ENCODE data around the gene KNDC1.

KNDC1 gene

GRCh38 chr10:133252223-133252552, 92.2 kb downstream of the KNDC1 start:
- H3K4me3 ChIP-seq (ENCODE audit: low read depth, low read length): no peak overlapping the region
- no peak for DNase-seq (ENCODE audit: low read depth, low spot score)
- CTCF ChIA-PET: no interaction called here
- POLR2A ChIA-PET: no interaction called here
- no peak for TF ChIP-seq CTCF (IDR thresholded peaks at IDR 0.05; ENCODE audit: insufficient read depth, low read length, missing control alignments)

GRCh38 chr10:133253361-133253955, 93.4 kb downstream of the KNDC1 start:
- DNase-seq (ENCODE audit: low read depth, low spot score): no peak
- ChIA-PET POLR2A (no interaction called here), CTCF (no interaction called here)
- TF ChIP-seq CTCF (IDR thresholded peaks at IDR 0.05; ENCODE audit: insufficient read depth, low read length, missing control alignments): no peak
- no peak overlapping the region for H3K4me3 ChIP-seq (ENCODE audit: low read depth, low read length)

- POLR2A ChIA-PET: no interaction called here
- CTCF ChIA-PET: no interaction called here
- no peak overlapping the region for H3K4me3 ChIP-seq (ENCODE audit: low read depth, low read length)
- no peak for DNase-seq (ENCODE audit: low read depth, low spot score)
- no peak for TF ChIP-seq CTCF (IDR thresholded peaks at IDR 0.05; ENCODE audit: insufficient read depth, low read length, missing control alignments)
These were observed 94.6 kb downstream of the KNDC1 start for GRCh38 chr10:133254421-133255120.

- TF ChIP-seq CTCF (IDR thresholded peaks at IDR 0.05; ENCODE audit: insufficient read depth, low read length, missing control alignments): no peak
- POLR2A ChIA-PET: no interaction called here
- no peak for DNase-seq (ENCODE audit: low read depth, low spot score)
- CTCF ChIA-PET: interaction anchor here (0.9 kb wide), 1 partner anchor 9 kb away, joined by 3 read pairs; no protein-coding TSS in a partner anchor
- no peak overlapping the region for H3K4me3 ChIP-seq (ENCODE audit: low read depth, low read length)
These were observed 95.3 kb downstream of the KNDC1 start for GRCh38 chr10:133255323-133255722.

- H3K4me3 ChIP-seq (ENCODE audit: low read depth, low read length): no peak overlapping the region
- peak; percentile 32 for TF ChIP-seq CTCF (IDR thresholded peaks at IDR 0.05; ENCODE audit: insufficient read depth, low read length, missing control alignments)
- CTCF ChIA-PET: interaction anchor here (1.2 to 3.3 kb wide), 3 partner anchors 10 to 320 kb away, joined by 3 to 10 read pairs (median 3); no protein-coding TSS in a partner anchor
- no peak for DNase-seq (ENCODE audit: low read depth, low spot score)
- POLR2A ChIA-PET: interaction anchor here (0.7 kb wide), 1 partner anchor 101 kb away, joined by 3 read pairs; no protein-coding TSS in a partner anchor
These were observed 97.6 kb downstream of the KNDC1 start for GRCh38 chr10:133257489-133258065.

- POLR2A ChIA-PET: interaction anchor here (1.6 kb wide), 1 partner anchor 35 kb away, joined by 4 read pairs; no protein-coding TSS in a partner anchor
- no peak overlapping the region for H3K4me3 ChIP-seq (ENCODE audit: low read depth, low read length)
- no peak for TF ChIP-seq CTCF (IDR thresholded peaks at IDR 0.05; ENCODE audit: insufficient read depth, low read length, missing control alignments)
- CTCF ChIA-PET: interaction anchor here (1.1 to 3.3 kb wide), 4 partner anchors 9 to 321 kb away, joined by 3 to 10 read pairs (median 3); no protein-coding TSS in a partner anchor
- DNase-seq (ENCODE audit: low read depth, low spot score): no peak
These were observed 98.2 kb downstream of the KNDC1 start for GRCh38 chr10:133258066-133258817.
